ENCODE data around the gene DDOST.

Gene DDOST

DNA sequence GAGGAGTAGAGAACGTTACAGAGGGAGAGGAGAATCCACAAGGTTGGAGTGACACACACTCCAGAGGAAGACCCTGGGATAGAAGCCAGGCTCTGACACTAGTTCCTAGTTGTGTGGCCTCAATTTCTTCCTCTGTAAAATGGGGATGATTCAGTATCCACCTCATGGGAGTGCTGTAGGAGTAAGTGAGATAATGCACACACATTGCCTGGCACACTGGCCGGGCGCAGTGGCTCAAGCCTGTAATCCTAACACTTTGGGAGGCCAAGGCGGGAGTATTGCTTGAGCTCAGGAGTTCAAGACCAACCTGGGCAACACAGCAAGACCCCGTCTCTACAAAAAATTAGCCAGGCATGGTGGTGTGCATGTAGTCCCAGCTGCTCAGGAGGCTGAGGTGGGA lies 47.7 kb upstream of the DDOST start:
- Histone ChIP-seq H3K27ac (ENCODE audit: low read length) (no peak overlapping the region), H4K20me1 (ENCODE audit: insufficient read depth, low read length) (0 out of 2 replicates have a peak, but pooled peaks cover 3% of the 10 kb centered on the region), H3K79me2 (ENCODE audit: insufficient read depth, low read length) (no peaks in the 10 kb centered on the region), H3K27me3 (ENCODE audit: insufficient read depth, low read length, poor library complexity) (no peaks in the 10 kb centered on the region), H3K36me3 (ENCODE audit: insufficient read depth, low read length) (no peaks in the 10 kb centered on the region), H3K4me3 (ENCODE audit: low read depth in 1 of 2, low read length in 2 of 2) (no peak overlapping the region), H3K9me3 (ENCODE audit: insufficient read depth, low read length, severe bottlenecking) (no peaks in the 10 kb centered on the region), H3K9ac (ENCODE audit: low read depth, low read length) (no peak overlapping the region), H3K4me2 (ENCODE audit: insufficient read depth, low read length) (no peak overlapping the region), H3K4me1 (ENCODE audit: insufficient read depth, low read length) (no peaks in the 10 kb centered on the region), H2AFZ (ENCODE audit: low read depth, low read length) (no peak overlapping the region)
- ATAC-seq (ENCODE audit: insufficient read depth, low read depth) (no peak), DNase-seq (no peak)
- TF ChIP-seq CTCF (IDR thresholded peaks at IDR 0.05; ENCODE audit: borderline replicate concordance, extremely low read depth, low read length, poor library complexity, severe bottlenecking) (no peak), EZH2 (IDR thresholded peaks at IDR 0.05; ENCODE audit: borderline replicate concordance, low read depth, low read length, severe bottlenecking) (no peak)

DNA sequence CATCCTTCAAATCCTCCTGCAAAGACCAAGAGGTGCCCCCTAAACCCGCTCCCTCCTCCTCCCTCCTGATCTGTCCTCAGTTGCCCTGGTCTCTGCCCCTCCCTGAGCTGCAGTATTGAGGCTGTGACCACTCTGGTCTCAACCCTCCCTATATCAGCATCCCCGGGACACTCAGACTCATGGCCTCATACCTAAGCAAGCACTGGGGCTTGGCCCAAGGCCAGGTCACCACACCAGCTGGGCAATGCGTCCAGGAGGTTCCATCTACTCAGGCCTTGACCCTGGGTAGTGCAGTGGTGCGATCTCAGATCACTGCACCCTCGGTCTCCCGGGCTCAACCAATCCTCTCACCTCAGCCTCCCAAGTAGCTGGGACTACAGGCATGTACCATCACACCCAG lies 46.9 kb upstream of the DDOST start:
- ATAC-seq (ENCODE audit: insufficient read depth, low read depth) (no peak), DNase-seq (no peak)
- H3K27me3 ChIP-seq (ENCODE audit: insufficient read depth, low read length, poor library complexity) = no peaks in the 10 kb centered on the region
- no peaks in the 10 kb centered on the region for H3K36me3 ChIP-seq (ENCODE audit: insufficient read depth, low read length)
- H3K9me3 ChIP-seq (ENCODE audit: insufficient read depth, low read length, severe bottlenecking) = no peaks in the 10 kb centered on the region
- no peak overlapping the region for H3K4me3 ChIP-seq (ENCODE audit: low read depth in 1 of 2, low read length in 2 of 2)
- H3K9ac ChIP-seq (ENCODE audit: low read depth, low read length) = no peak overlapping the region
- H3K4me1 ChIP-seq (ENCODE audit: insufficient read depth, low read length) = no peaks in the 10 kb centered on the region
- no peaks in the 10 kb centered on the region for H3K79me2 ChIP-seq (ENCODE audit: insufficient read depth, low read length)
- TF ChIP-seq CTCF (IDR thresholded peaks at IDR 0.05; ENCODE audit: borderline replicate concordance, extremely low read depth, low read length, poor library complexity, severe bottlenecking) = no peak
- H2AFZ ChIP-seq (ENCODE audit: low read depth, low read length) = no peak overlapping the region
- H3K27ac ChIP-seq (ENCODE audit: low read length) = no peak overlapping the region
- no peak overlapping the region for H3K4me2 ChIP-seq (ENCODE audit: insufficient read depth, low read length)
- H4K20me1 ChIP-seq (ENCODE audit: insufficient read depth, low read length) = 0 out of 2 replicates have a peak, but pooled peaks cover 3% of the 10 kb centered on the region

- TF ChIP-seq EZH2 (IDR thresholded peaks at IDR 0.05; ENCODE audit: borderline replicate concordance, low read depth, low read length, severe bottlenecking) = no peak
- TF ChIP-seq CTCF (IDR thresholded peaks at IDR 0.05; ENCODE audit: borderline replicate concordance, extremely low read depth, low read length, poor library complexity, severe bottlenecking) = no peak
- H3K9me3 ChIP-seq (ENCODE audit: insufficient read depth, low read length, severe bottlenecking) = no peaks in the 10 kb centered on the region
- H4K20me1 ChIP-seq (ENCODE audit: insufficient read depth, low read length) = 0 out of 2 replicates have a peak, but pooled peaks cover 3% of the 10 kb centered on the region
- H3K4me2 ChIP-seq (ENCODE audit: insufficient read depth, low read length) = no peak overlapping the region
- H2AFZ ChIP-seq (ENCODE audit: low read depth, low read length) = no peak overlapping the region
- no peak for ATAC-seq (ENCODE audit: insufficient read depth, low read depth)
- no peaks in the 10 kb centered on the region for H3K4me1 ChIP-seq (ENCODE audit: insufficient read depth, low read length)
- no peak overlapping the region for H3K9ac ChIP-seq (ENCODE audit: low read depth, low read length)
- no peaks in the 10 kb centered on the region for H3K36me3 ChIP-seq (ENCODE audit: insufficient read depth, low read length)
- no peak overlapping the region for H3K27ac ChIP-seq (ENCODE audit: low read length)
- no peaks in the 10 kb centered on the region for H3K79me2 ChIP-seq (ENCODE audit: insufficient read depth, low read length)
- no peaks in the 10 kb centered on the region for H3K27me3 ChIP-seq (ENCODE audit: insufficient read depth, low read length, poor library complexity)
- no peak overlapping the region for H3K4me3 ChIP-seq (ENCODE audit: low read depth in 1 of 2, low read length in 2 of 2)
- no peak for DNase-seq
These were observed 45.7 kb upstream of the DDOST start for GRCh38 chr1:20706841-20707240.

DNA sequence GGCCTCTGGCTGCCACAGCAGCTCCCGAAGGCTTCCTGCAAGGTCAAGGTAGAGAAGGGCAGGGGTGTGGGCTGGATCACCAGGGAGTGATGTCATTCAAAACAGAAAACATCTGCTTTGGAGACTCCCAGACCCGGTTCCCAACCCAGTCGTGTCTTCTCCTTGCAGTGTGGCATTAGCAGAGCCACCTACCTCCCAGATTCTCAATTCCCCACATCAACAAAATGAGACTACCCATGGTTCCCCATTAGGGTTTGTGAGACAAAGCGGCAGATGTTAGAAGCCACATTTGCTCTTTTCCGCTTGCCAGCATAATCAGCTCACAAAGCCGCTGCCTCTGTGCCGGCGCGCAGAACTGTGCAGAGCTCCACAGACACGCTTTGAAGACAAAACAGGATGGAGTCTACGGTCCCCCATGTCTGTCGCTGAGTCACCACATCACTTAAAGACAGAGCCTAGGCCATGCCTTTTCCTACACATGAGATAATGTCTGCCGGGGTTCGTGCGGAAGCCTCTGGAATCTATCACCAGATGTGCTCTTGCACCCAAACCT lies 44.1 kb upstream of the DDOST start:
- no peak overlapping the region for H3K4me3 ChIP-seq (ENCODE audit: low read depth in 1 of 2, low read length in 2 of 2)
- ATAC-seq (ENCODE audit: insufficient read depth, low read depth) (no peak), DNase-seq (no peak)
- no peak for TF ChIP-seq CTCF (IDR thresholded peaks at IDR 0.05; ENCODE audit: borderline replicate concordance, extremely low read depth, low read length, poor library complexity, severe bottlenecking)
- no peak for TF ChIP-seq EZH2 (IDR thresholded peaks at IDR 0.05; ENCODE audit: borderline replicate concordance, low read depth, low read length, severe bottlenecking)
- H3K4me2 ChIP-seq (ENCODE audit: insufficient read depth, low read length) = no peak overlapping the region
- H3K79me2 ChIP-seq (ENCODE audit: insufficient read depth, low read length) = no peaks in the 10 kb centered on the region
- no peak overlapping the region for H3K27ac ChIP-seq (ENCODE audit: low read length)
- H3K9me3 ChIP-seq (ENCODE audit: insufficient read depth, low read length, severe bottlenecking) = no peaks in the 10 kb centered on the region
- H3K4me1 ChIP-seq (ENCODE audit: insufficient read depth, low read length) = no peaks in the 10 kb centered on the region
- H3K36me3 ChIP-seq (ENCODE audit: insufficient read depth, low read length) = no peaks in the 10 kb centered on the region
- 0 out of 2 replicates have a peak, but pooled peaks cover 3% of the 10 kb centered on the region for H4K20me1 ChIP-seq (ENCODE audit: insufficient read depth, low read length)
- H2AFZ ChIP-seq (ENCODE audit: low read depth, low read length) = no peak overlapping the region
- H3K9ac ChIP-seq (ENCODE audit: low read depth, low read length) = no peak overlapping the region
- H3K27me3 ChIP-seq (ENCODE audit: insufficient read depth, low read length, poor library complexity) = no peaks in the 10 kb centered on the region
